ENCODE results near the gene ESCO1.
"Not testable (repeated sequence)": the region's sequence is repeated elsewhere in the genome, so short reads cannot be mapped to it uniquely, and the experiment has no call there.

The ESCO1 gene

GRCh38 chr18:21593540-21594257 is 6.8 kb downstream of the ESCO1 start:
- no peak for DNase-seq (ENCODE audit: low read depth in 2 of 2)

DNA sequence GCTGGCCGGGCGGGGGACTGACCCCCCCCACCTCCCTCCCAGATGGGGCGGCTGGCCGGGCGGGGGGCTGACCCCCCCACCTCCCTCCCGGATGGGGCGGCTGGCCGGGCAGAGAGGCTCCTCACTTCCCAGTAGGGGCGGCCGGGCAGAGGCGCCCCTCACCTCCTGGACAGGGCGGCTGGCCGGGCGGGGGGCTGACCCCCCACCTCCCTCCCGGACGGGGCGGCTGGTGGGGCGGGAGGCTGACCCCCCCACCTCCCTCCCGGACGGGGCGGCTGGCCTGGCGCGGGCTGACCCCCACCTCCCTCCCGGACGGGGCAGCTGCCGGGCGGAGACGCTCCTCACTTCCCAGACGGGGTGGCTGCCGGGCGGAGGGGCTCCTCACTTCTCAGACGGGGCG is 8.1 kb downstream of the ESCO1 start:
- DNase-seq (ENCODE audit: low read depth in 2 of 2), result not testable (repeated sequence)

GRCh38 chr18:21584391-21584790 is 16.1 kb downstream of the ESCO1 start:
- DNase-seq (ENCODE audit: low read depth in 2 of 2), result no peak

DNA sequence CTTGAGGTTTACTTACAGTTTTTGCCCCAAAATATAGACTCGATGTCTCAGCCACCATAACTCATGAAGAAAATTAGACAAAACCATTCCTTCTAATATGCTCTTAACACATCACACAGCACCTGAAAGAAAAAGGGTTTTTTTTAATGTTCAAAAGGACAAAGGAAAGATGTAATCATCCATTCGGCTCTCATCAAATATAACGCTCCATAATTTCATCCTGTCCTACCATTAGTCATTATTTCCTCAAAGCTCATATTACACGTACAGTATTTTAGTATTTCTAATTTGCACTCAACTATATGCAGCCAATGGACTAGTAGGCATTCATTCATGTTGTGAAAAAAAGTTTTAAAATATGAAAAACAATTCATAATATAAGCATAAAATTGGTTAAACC is 24.8 kb downstream of the ESCO1 start:
- DNase-seq (ENCODE audit: low read depth in 2 of 2), result no peak

- DNase-seq (ENCODE audit: low read depth in 2 of 2), result no peak
Observed at GRCh38 chr18:21571772-21572171, 28.7 kb downstream of the ESCO1 start.

- DNase-seq (ENCODE audit: low read depth in 2 of 2), result no peak
Observed at GRCh38 chr18:21559195-21559594, 41.3 kb downstream of the ESCO1 start.

DNA sequence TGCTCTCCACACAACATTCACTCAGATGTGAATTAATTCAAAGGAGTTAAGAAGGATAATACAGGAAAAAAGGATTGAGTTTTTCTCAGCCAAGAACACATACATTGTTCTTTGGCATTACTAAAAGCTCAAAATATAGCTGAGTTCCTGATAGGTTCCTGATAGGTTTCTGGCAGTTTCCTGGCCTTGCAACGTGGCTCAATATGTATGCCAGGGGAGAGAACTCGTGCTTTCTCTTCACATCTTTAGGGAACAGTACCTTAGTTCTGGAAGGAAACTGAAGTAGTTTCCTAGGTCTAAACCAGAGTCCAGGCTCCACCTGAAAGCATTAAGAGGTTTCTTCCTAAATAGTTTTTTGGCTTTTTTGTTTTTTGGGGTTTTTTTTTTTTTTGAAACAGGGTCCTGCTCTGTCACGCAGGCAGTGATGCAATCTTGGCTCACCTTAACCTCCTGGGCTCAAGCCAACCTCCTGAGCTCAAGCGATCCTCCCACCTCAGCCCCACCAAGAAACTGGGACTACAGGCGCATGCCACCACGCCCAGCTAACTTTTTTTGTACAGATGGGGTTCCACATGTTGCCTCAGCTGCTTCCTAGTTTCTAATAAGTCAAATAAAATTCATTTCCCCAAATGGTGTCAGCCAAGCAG is 42.8 kb downstream of the ESCO1 start:
- no peak for DNase-seq (ENCODE audit: low read depth in 2 of 2)

GRCh38 chr18:21550510-21550970 is 50.0 kb downstream of the ESCO1 start:
- DNase-seq (ENCODE audit: low read depth in 2 of 2), result no peak

- no peak for DNase-seq (ENCODE audit: low read depth in 2 of 2)
Observed at GRCh38 chr18:21548647-21549046, 51.9 kb downstream of the ESCO1 start.

- DNase-seq (ENCODE audit: low read depth in 2 of 2), result no peak
Observed at GRCh38 chr18:21546423-21546822, 54.1 kb downstream of the ESCO1 start.

DNA sequence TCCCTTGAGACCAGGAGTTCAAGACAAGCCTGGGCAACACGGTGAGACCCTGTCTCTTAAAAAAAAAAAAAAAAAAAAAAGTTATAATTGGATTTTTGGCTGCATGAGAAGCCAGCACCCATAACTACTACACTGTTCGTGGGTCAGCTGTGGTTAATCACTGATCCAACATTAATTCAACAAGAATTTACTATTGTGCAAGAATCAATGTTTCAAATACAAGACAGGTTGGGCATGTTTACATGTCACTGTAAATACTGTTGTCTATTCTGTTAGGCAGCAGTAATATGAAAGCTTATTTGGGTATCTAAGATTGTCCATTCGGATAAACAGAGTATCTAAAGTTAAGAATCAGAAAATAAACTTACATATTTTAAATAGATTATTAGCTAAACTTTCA is 62.3 kb downstream of the ESCO1 start:
- DNase-seq (ENCODE audit: low read depth in 2 of 2), result no peak

DNA sequence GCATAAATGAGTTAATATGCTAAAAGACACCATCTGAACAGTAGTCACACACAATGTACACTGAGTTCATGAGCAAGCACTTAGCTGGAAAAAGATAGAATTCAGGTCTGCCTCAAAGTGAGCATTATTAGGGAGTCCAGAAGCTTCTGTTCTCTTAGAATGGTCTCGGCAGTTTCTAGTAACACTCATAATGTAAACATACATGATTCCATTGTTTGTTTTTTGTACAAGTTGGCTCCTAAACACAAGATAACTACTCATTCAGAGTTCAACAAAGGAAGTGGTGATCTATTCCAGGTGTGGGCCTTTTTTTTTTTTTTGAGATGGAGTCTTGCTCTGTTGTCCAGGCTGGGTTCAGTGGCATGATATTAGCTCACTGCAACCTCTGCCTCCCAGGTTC is 66.2 kb downstream of the ESCO1 start:
- DNase-seq (ENCODE audit: low read depth in 2 of 2), result no peak

DNA sequence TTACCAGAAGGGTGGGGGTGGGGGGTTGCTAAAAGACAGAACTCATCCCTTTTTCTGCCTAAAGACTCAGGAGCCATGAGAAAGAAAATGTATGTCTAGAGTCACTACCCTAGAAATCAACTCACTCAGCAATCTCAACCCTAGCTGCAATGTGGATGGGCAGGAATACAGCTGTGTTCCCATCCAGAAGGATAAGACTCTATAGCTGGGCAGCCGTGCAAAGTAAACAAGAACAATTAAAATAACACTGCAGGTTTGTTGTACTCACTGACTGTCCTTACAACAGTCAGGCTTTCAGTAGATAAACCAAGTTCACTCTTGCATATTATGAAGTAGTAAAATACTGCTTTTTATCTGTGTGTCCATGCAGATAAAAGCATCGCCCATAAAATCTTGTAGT is 74.0 kb downstream of the ESCO1 start:
- no peak for DNase-seq (ENCODE audit: low read depth in 2 of 2)

DNA sequence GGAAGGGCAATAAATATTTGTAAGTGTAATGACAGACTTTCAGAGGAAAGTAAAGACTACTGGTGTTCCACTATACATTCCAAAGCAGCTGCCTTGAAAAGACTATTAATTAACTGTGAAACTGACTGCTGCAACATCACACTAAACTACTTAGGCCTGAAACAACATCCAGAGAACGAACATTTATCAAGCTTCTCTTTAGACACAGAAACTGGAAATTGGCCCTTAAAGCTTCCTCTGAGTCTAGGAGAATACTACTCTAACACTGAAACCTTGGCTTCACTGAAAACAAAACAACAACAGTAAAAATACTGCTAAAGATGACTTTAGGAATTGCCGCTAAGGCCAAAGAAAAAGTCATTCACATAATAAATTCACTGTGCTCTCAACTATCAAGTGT is 74.6 kb downstream of the ESCO1 start:
- DNase-seq (ENCODE audit: low read depth in 2 of 2), result no peak

GRCh38 chr18:21522530-21522929 is 78.0 kb downstream of the ESCO1 start:
- DNase-seq (ENCODE audit: low read depth in 2 of 2), result no peak

GRCh38 chr18:21513741-21514140 is 86.8 kb downstream of the ESCO1 start:
- DNase-seq (ENCODE audit: low read depth in 2 of 2), result no peak

GRCh38 chr18:21513292-21513691 is 87.2 kb downstream of the ESCO1 start:
- no peak for DNase-seq (ENCODE audit: low read depth in 2 of 2)

- DNase-seq (ENCODE audit: low read depth in 2 of 2), result no peak
Observed at GRCh38 chr18:21509062-21509461, 91.4 kb downstream of the ESCO1 start.

- no peak for DNase-seq (ENCODE audit: low read depth in 2 of 2)
Observed at GRCh38 chr18:21507913-21508701, 92.4 kb downstream of the ESCO1 start.

DNA sequence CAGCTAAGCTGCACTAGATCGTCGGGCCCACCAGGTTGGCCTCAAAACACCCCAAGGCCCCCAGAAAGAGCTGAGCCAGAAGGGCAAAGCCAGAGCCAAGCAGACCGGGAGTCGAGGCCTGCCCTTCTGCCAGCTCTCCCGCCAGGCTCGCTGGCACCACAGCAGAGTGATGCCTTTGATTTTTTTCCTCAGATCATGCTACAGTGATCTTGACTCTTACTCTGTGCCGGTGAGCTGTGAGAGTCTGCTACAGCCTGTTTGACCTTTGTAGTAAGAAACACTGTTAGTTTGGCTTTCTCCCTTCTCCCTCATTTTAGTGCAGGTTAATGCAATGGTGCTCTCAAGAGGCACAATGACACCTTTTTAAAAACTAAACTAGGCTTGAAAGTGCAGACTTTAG is 97.8 kb downstream of the ESCO1 start:
- DNase-seq (ENCODE audit: low read depth in 2 of 2), result no peak

DNA sequence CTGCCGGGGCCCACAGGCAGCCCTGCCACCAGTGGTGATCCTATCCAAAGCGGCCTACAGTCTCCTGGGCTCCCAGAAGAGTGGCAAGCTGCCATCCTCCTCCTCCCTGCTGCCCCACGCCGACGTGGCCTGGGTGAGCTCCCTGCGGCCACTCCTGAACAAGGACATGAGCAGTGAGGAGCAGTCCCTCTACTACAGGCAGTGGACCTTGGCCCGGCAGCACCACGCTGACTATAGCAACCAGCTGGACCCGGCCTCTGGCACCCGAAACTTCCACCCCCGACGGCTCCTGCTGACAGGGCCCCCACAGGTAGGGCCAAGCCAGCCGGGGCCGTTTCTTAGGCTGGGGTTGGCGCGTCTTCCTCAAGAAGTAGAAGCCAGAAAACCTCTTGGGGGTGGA is 100.5 kb downstream of the ESCO1 start:
- no peak for DNase-seq (ENCODE audit: low read depth in 2 of 2)

DNA sequence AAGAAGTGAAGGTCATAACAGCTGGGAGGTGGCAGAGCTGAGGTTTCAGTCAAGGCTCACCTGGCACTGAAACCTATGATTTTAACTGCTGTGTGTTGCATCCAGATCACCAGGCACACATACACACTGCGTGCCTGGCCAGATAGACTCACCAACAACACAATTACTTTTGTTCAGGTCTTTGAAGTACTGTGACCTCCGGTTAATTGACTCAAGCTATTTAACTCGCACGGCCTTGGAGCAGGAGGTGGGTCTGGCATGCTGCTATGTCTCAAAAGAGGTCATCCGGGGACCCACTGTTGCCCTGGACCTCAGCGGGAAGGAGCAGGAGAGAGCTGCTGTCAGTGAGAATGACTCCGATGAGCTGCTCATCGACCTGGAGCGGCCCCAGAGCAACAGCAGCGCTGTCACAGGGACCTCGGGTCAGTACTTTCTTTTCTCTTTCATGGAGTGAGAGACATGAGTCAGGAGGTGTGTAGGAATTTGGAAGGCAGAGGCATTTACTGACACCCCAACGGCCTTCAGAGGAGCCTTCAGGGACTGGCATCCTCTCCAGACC is 104.1 kb downstream of the ESCO1 start:
- DNase-seq (ENCODE audit: low read depth in 2 of 2), result no peak

Measured in stimulated activated CD4-positive, alpha-beta T cell treated with anti-CD3 and anti-CD28 coated beads, Interleukin-1b, Interleukin-23, amount 100 ng/mL, for 4 hours (primary cell).